Fibroblast of skin of abdomen (primary cell): ENCODE data around the gene C9orf72. TPM values are rescaled to one million over a fixed set of nuclear protein-coding genes. Genes with fewer than 3 reads are reported as not detected.
A peak's percentile ranks its signal among the peaks of the same experiment; 100 is the strongest.
"Not testable (repeated sequence)": the region's sequence is repeated elsewhere in the genome, so short reads cannot be mapped to it uniquely, and the experiment has no call there.

Source experiments
- DNase-seq: peaks from one replicate; pipeline ENCODE4 v3.0.0-alpha.2; 2013
- polyA plus RNA-seq, 2 experiments: library from polyadenylated mRNA; unstranded; fragments of 120-200 nt; gene quantifications; one replicate each; pipeline ENCODE4 v1.2.1, GENCODE V29; 2013; ENCODE audit not compliant: insufficient read length in 2 of 2

Gene C9orf72, protein sequence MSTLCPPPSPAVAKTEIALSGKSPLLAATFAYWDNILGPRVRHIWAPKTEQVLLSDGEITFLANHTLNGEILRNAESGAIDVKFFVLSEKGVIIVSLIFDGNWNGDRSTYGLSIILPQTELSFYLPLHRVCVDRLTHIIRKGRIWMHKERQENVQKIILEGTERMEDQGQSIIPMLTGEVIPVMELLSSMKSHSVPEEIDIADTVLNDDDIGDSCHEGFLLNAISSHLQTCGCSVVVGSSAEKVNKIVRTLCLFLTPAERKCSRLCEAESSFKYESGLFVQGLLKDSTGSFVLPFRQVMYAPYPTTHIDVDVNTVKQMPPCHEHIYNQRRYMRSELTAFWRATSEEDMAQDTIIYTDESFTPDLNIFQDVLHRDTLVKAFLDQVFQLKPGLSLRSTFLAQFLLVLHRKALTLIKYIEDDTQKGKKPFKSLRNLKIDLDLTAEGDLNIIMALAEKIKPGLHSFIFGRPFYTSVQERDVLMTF
- 4.5 TPM for polyA plus RNA-seq (2013, experiment 1 of 2; ENCODE audit: insufficient read length)
- polyA plus RNA-seq (2013, experiment 2 of 2; ENCODE audit: insufficient read length): 3.8 TPM

- peak; percentile 73 for DNase-seq
Measured at GRCh38 chr9:27572918-27573633, at the start of gene C9orf72. C9orf72 (minus strand) TSS chr9:27573481; CDS start chr9:27567120, 6,361 bp downstream.

GRCh38 chr9:27622693-27623340, 49.5 kb upstream of the C9orf72 start:
- peak; percentile 4 for DNase-seq

DNA sequence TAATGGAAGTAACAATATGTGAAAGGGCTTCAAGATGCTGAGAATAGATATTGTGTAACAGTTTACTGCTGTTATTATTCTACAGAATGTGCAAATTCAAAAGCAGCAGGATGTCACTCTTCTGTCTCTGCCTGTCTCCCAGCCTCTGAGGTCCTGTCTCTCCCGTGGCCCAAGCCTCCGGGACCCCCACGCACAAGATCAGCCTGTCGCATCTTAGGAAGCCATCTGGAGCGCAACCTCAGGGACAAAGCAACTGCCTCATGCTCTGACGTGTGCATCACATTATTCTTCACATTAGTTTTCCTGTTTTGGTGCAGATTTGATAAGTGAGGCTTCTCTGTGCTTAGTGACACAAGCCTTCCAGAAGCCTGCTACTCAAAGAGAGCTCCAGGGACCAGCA, 46.5 kb upstream of the C9orf72 start:
- no peak for DNase-seq

GRCh38 chr9:27618066-27618465, 44.8 kb upstream of the C9orf72 start:
- no peak for DNase-seq

DNA sequence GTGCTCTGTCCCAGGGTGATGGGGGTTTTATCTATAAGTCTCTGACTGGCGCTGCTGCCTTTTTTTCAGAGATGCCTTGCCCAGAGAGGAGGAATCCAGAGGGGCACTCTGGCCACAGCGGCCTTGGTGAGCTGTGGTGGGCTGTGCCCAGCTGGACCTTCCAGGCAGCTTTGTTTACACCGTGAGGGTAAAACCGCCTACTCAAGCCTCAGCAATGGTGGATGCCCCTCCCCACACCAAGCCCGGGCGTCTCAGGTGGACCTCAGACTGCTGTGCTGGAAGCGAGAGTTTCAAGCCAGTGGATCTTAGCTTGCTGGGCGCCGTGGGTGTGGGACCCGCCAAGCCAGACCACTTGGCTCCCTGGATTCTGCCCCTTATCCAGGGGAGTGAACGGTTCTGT, 41.3 kb upstream of the C9orf72 start:
- no peak for DNase-seq

- not testable (repeated sequence) for DNase-seq
Measured at GRCh38 chr9:27612036-27612435, 38.8 kb upstream of the C9orf72 start.

GRCh38 chr9:27610622-27611021, 37.3 kb upstream of the C9orf72 start:
- DNase-seq: no peak

DNA sequence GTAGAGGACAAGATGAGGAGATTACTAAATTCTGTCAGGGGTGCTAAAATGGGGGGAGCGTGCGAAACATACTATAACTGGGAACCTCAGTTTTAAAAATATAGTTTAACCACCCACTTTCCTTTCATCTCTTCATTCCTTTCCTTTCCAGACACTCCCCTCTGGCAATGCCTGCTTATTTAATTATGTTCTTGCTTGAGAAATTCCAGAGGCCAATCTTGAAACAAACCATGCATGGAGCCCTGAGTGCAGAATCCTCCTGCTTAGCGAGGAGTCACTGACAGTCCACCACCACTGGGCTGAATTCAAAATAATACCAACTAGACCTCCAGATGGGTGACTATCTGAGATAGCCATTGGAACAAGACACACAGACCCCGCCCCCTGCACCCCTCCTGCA, 29.7 kb upstream of the C9orf72 start:
- no peak for DNase-seq

GRCh38 chr9:27602142-27602861, 29.0 kb upstream of the C9orf72 start:
- DNase-seq: no peak

DNA sequence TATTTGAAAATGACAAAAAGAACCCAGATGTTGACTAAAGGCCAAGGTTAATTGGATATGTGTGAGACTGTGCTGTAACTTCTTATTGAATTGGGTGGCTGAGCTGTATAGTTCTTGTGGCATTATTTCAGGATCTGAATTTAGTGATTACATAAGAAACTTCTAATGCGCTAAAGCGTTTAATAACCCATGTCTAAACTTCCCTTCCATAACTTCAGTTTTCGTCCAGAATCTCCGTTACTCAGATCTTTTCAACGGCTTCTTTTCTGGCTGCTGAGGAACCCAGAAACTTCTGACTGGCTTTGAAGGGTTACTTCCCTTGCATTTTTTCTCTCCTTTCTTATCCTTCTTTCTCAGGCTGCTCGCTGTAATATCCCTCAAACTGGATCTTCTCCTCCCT, 28.1 kb upstream of the C9orf72 start:
- DNase-seq: no peak

DNA sequence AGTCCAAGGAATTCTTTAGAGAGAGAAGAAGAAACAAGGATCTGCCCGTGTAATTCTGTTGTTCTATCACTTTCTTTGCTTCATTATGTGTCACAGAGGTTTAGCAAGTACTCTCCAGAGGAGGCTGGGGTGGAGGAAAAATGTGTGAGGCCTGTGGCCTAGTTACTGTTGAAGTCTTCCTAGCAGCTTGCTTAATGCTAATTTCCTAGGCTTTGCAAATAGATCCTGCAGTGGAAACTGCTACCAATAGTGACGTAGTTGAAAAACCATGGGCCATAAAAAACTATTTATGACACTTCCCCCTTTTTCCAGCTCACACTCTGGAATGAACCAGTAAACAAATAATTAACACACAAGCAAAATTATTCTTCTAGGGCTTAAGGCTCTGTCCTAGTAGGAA, 27.0 kb upstream of the C9orf72 start:
- no peak for DNase-seq

DNA sequence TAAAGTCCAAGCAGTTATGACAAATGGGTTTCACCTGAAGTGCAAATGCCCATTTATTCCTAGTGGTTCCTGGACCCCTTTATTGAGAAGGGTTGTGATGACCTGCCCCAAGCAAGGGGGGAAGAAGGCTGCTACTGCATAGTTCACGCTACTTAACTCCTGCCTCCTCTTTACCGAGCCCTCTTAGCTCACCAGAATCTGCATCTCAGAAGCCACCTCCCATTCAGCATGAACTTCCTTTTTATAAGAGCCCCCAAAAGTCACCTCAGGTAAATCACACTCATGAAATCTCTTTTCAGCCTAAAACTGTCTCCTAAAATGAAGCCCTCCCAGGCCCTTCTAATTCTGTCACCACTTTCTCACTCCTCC, 26.6 kb upstream of the C9orf72 start:
- DNase-seq: no peak

GRCh38 chr9:27599102-27599869, 26.0 kb upstream of the C9orf72 start:
- no peak for DNase-seq

DNA sequence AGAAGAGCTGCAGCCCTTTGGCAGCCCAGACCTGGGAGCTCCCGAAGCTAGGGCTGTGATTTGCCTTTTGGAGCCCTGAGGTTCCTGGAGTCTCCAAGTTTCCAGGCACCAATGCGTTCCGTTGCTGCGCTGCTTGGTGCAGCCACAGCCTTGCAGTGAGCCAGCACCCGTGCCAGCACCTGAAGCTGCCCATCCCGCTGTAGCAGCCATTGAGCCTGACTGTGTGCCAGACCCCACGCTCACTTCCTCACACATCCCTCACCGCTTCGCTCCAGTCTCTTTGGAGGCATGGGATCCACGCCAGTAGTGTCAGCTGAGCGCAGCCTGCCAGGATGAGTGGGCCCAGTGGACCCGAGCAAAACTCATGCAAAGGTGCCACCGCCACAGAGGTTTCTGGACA, 22.5 kb upstream of the C9orf72 start:
- no peak for DNase-seq

DNA sequence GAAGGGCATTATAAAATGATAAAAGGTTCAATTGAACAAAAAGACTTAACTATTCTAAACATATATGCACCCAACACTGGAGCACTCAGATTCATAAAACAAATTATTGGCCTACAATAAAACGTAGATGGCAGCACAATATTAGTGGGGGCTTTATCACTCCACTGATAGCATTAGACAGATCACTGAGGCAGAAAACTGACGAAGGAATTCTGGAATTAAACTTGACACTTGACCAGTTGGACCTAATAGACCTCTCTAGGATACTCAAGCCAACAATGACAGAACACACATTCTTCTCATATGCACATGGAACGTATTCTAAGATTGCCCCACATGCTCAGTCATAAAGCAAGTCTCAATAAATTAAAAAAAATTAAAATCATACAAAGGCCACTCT, 18.4 kb upstream of the C9orf72 start:
- DNase-seq: no peak

GRCh38 chr9:27591093-27591492, 17.8 kb upstream of the C9orf72 start:
- peak; percentile 2 for DNase-seq

DNA sequence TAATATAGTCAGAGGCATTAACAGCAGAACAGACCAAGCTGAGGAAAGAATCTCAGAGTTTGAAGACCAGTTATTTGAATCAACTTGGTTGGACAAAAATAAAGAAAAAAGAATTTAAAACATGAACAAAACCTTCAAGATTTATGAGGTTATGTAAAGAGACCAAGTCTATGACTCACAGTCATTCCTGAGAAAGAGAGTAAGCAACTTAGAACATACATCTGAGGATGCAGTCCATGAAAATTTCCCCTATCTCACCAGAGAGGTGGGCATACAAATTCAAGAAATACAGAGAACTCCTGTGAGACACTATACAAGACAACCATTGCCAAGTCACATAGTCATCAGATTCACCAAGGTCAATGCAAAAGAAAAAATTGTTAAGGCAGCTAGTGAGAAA, 17.4 kb upstream of the C9orf72 start:
- DNase-seq: peak; percentile 36

DNA sequence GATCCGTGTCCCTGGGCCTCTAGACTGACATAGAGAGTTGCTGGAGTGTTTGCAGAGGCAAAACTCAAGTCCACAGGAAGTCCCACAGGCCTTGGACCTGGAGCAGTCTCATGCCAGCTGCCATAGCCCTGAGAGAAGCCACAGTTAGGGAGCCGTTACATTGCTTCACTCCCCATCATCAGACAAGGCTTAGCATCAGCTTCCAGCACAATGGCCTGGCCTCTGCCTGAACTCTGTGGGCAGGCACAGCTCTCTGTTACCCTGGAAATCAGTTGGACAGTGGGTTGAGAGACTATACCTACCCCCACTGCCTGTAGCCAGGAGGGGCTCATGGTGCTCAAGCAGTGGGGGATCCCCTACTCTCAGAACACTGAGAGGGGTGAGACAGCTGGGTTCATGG, 16.2 kb upstream of the C9orf72 start:
- DNase-seq: no peak

GRCh38 chr9:27586304-27586703, 13.0 kb upstream of the C9orf72 start:
- DNase-seq: no peak

DNA sequence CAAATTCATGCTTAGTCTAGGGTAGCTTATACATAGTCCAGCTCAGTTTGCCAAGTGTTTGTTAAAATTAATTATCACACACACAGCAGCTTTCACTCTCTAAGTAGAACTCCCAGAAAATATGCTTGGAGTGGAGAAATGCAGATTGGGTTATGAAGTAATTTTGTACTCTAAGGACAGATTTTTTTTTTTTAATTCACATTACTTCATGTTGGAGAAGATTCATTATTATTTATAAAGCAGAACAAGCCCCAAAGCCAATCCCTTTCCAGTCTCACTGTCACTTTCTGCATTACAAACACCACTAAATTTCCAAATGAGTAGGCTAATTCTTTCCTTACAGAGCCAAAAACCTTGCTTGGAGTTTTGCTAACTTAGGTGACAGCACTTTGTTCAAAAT, 11.7 kb upstream of the C9orf72 start:
- DNase-seq: no peak

- DNase-seq: no peak
Measured at GRCh38 chr9:27582794-27583193, 9.5 kb upstream of the C9orf72 start.

DNA sequence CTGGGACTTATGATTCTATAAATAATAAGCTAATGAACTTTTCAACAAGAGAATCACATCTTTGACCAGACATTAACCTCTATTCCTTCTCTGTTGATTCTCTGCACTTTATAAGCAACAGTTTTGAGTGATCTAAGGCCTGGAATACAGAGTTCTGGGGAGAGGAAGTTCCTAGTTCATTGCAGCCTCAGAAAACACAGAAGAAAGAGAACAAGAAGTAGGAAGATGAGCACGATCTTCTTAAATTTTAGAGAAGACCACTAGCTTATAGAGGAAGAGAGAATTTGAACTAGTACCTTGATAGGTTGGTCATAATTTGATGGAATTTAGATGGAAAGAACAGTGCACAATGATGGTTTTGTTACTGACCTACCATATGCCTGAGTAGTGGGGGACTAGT, 8.5 kb upstream of the C9orf72 start:
- DNase-seq: no peak
